ENCODE measurements around the gene ODF2.

ODF2 gene

GRCh38 chr9:128526720-128527119 is 70.9 kb downstream of the ODF2 start:
- DNase-seq (ENCODE audit: low spot score), result no peak

GRCh38 chr9:128528445-128529160 is 72.8 kb downstream of the ODF2 start:
- DNase-seq (ENCODE audit: low spot score), result no peak

- DNase-seq (ENCODE audit: low spot score), result no peak
These were observed 73.4 kb downstream of the ODF2 start for GRCh38 chr9:128529191-128529590.

- DNase-seq (ENCODE audit: low spot score), result no peak
These were observed 76.8 kb downstream of the ODF2 start for GRCh38 chr9:128532581-128532980.

GRCh38 chr9:128540634-128541360 is 85.0 kb downstream of the ODF2 start:
- DNase-seq (ENCODE audit: low spot score), result no peak

GRCh38 chr9:128546504-128546903 is 90.7 kb downstream of the ODF2 start:
- DNase-seq (ENCODE audit: low spot score), result no peak

GRCh38 chr9:128548876-128549275 is 93.1 kb downstream of the ODF2 start:
- DNase-seq (ENCODE audit: low spot score), result no peak

- no peak for DNase-seq (ENCODE audit: low spot score)
These were observed 94.4 kb downstream of the ODF2 start for GRCh38 chr9:128550226-128550625.

Small RNA genes lying within 50 kb of the gene (small RNA-seq; reads per million reads assigned to genes)
- gene RNU7-171P, result 0 reads per million in 2 experiments
